ENCODE measurements around the gene DCAF15.

DCAF15 gene

DNA sequence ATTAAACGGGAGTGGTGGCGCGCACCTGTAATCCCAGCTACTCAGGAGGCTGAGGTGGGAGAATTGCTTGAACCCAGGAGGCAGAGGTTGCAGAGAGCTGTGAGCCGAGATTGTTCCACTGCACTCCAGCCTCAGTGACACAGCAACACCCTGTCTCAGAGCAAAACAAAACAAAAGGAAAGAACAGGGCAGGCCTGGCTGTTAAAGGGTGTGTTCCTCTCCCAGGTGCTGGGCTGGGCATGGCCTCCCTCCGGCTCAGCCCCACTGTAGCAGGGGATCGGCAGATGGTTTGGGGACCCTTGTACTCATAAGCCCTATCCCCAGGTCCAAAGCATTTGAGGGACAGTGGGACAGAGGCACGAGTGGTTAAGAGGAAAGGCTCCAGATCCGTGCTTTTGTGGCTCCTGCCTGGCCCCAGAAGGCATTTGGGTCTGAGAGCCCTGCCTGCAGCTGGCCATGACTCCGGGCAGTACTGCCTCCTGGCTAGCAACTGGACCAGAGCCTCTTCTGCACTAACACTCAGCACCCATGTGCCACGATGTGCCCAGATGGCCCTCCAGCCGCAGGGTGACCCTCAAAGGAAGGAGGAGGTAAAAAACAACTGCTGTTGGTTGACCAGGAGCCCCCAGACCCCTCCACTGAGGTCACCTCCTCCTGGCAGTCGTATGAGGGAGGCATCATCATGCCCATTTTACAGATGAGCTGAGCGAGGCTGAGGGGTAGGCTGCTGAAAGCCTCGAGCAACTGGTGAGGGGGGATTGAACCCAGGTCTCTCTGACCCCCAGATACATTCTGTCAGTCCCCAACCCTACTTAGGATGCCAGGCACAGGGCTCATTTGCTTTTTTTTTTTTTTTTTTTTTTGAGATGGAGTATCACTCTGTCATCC lies 43.8 kb downstream of the DCAF15 start:
- DNase-seq = no peak

DNA sequence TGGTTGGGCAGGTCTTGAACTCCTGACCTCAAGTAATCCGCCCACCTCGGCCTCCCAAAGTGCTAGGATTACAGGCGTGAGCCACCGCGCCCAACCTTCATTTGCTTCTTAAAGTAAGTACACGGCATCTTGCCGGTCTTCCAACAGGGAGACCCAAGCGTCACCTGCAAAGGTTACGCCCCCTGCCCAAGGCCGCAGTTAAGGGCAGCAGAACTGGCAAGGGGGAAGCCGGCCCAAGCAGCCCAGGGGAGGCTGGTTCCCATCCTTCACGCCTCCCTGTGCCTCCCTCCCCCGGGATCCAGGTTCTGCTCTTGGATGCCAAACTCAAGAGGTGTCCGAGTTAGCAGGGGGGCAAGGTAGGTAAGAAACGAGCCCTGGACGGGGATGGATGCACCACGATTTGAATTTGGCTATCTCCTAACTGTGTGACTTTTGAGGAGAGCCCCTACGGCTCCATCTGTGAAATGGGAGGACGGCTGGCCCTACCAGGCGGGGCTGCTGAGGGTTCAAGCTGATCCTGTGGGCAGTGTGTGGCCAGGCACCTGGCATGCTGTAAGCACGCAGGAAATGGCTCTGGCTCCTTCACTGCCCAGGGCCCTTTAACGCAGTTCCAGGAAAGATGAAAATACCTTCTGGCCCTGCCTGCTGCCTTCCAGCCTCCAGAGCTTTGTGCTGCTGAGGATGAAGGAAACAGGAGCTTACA lies 44.8 kb downstream of the DCAF15 start:
- DNase-seq = no peak

DNA sequence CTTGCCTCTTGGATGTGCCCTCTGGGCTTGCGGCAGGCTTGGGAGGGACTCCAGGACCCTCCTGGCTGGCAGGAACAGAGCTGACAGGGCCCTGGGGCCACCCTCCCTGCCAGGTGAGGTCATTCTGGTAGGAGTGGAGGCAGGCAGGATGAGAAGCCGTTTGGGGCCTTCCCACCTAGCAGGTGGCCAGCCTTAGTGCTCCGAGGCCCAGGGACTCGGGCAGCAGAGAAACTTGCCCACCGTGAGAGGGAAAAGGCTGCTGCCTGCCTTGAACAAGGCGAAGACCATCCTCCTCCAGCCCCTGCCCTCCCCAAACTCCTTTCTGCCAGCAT lies 45.3 kb downstream of the DCAF15 start:
- no peak for DNase-seq

DNA sequence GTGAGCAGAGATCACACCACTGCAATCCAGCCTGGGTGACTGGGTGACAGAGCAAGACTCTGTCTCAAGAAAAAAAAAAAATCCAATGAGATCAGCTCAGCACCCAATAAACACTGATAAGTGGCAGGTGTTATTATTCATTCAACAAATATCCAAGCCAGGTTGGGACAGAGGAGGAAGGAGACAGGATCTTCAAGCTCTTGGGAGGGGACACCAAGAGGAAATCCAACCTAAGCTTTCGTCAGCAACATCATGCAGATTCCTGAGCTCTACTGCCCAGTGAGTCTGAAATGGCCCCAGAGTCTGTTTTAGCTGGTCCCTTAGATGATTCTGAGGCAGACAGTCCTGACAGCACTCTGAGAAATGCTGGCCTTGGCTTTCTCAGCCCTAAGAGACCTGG lies 46.1 kb downstream of the DCAF15 start:
- DNase-seq = no peak

DNA sequence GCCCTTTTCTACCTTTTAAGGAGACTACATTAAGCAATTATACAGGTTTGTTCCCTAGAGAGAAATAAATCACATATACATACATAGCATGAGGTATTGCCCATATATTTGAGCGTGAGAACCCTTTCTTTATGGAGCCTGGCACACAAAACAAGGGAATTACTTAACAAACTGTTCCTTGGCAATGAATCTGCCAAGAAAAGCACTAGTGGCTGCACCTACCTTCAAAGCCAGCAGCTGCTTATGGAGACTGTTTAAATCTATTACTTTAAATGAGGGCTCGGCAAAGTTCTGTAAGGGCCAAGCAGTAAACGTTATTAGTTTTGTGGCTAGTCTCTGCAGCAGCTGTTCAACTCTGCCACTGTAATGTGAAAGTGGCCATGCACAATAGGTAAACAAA lies 46.8 kb downstream of the DCAF15 start:
- DNase-seq = no peak

DNA sequence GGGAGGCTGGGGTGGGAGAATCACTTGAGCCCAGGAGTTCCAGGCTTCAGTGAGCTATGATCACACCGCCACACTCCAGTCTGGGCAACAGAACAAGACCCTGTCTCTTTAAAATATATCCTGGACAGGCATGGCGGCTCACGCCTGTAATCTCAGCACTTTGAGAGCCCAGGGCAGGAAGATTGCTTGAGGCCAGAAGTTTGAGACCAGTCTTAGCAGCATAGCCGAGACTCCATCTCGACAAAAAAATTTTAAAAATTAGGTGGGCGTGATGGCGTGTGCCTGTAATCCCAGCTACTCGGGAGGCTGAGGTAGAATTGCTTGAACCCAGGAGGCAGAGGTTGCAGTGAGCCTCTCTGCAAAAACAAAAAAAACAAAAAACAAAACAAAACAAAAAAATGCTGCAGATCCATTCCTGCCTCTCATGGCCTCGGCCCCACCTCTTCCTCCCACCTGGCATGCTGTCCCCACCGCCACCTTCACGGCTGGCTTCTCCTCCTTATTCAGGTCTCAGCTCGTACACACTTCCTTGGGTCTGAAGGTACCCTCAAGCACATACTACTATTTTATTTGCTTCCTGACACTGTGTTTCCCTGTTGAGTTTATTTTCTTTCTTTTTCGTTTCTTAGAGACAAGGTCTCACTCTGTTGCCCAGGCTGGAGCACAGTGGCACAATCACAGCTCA lies 48.5 kb downstream of the DCAF15 start:
- no peak for DNase-seq

DNA sequence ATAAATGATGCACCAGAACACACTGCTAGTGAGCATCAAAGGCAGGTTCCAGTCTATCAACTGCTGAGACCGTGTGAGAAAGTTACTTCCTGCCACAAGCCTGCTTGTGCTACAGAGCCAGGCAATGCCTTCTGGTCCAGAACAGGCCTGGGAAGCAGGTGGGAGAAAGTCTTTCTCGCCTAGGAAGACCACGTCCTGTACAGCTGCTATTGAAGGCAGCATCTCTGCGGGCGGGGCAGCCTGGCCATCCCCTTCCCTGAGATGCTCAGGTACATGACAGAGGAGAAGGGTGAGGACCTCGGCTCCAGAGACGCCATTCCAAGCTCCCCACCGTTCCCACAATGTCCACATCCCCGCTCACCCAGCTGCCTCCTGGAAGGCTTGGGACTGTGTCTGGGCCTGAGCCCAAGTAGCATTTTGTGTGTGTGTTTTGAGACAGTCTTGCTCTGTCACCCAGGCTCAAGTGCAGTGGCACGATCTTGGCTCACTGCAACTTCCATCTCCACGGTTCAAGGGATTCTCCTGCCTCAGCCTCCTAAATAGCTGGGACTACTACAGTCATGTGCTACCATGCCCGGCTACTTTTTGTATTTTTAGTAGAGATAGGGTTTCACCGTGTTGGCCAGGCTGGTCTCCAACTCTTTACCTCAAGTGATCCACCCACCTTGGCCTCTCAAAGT lies 50.4 kb downstream of the DCAF15 start:
- DNase-seq = no peak

DNA sequence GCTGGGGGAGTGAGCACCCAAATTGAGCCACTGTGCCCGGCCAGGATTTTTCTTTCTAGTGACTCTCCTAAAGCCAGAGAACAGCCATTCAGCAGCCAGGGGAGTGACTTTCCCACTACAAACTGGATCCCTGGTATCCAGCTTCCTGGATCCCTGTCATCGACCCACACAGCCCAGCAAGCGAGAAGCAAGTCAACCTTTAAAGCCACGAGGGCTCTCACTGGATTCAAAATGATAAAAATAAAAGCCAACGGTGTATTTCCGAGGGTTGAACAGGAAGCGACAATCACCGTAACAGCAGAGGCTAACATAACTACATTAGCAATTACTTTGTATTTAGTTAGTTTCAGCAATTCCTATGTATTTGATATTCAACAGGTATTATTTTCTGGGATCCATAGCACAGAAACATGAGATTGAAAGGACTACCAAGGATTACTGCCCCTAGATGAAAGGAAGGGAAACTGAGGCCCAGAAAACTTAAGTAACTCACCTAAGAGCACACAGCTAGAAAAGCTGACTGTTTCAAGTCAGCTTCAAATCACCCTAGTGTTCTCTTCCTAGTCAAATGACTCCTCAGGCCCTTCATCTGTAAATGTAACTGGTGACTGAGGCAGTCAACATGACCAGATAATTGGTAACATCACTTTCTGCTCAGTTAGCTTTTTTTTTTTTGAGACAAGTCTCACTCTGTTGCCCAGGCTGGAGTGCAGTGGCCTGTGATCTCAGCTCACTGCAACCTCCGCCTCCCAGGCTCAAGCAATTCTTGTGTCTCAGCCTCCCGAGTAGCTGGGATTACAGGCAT lies 51.1 kb downstream of the DCAF15 start:
- DNase-seq = no peak

DNA sequence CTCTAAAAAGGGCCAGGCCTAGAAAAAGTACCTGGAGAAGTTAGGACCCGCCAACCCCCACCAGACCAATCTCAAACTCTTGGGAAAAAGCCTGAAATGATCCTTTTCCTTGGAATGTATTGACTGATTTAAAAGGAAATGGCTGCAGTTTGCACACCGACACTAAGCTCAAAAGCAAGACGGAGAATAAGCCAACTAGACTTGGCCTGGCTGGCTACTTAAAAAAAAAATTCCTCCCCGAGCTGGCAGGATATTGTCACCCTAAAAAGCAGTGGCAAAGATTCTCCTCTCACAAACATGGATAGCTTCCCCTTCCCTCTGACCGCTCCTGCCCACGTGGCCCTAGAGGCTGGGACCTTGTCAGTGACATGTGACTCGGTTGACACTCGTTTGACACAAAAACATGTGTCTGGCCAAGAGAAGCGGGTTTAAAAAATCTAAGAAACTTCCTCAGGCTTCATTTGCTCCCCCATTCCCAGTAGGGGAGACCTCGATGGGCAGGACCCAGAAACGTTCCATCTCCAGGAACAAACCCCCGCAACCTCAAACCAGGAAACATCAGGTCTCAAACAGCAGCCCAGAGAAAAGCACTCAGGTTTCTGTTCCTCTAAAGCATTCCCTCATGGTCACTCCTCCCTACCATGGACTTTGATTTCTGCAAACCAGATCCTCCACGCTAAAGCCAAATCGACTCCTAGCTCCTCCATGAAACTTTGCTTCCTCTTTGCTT lies 52.5 kb downstream of the DCAF15 start:
- DNase-seq = no peak

DNA sequence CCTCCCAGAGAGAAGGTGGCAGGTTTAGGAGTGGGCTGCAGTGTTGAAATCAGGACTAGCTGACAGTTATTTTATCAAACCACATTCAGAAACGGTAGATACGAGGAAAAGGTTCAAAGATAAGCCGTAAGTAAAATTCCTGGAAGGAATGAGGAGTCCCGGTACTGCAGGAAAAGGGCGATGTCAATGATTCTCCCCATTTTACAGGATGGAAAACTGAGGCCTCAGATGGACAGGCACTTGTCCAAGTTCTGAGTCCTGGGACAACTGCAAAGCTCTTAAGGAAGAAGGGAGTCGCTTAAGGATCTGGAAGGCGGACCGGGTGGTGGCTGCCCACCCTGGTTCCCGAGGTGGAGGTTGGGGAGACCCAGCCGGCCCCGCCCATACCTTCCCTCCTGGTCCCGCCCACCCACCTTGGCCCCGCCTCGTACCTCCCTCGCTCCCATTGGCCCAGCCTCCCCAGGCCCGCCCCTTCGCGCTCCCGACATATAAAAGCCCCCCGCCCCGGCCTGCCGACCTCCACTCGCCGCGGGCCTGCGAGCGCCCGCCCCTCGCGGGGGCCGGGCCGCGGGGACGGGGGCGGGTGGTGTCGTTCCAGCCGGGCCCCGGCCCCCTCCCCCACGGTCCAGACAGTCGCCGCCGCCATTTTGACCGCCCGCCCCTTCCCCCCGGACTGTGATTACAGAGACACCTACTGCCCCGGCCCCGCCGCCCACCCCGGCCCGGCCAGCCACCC lies 53.2 kb downstream of the DCAF15 start:
- DNase-seq = peak; percentile 88

DNA sequence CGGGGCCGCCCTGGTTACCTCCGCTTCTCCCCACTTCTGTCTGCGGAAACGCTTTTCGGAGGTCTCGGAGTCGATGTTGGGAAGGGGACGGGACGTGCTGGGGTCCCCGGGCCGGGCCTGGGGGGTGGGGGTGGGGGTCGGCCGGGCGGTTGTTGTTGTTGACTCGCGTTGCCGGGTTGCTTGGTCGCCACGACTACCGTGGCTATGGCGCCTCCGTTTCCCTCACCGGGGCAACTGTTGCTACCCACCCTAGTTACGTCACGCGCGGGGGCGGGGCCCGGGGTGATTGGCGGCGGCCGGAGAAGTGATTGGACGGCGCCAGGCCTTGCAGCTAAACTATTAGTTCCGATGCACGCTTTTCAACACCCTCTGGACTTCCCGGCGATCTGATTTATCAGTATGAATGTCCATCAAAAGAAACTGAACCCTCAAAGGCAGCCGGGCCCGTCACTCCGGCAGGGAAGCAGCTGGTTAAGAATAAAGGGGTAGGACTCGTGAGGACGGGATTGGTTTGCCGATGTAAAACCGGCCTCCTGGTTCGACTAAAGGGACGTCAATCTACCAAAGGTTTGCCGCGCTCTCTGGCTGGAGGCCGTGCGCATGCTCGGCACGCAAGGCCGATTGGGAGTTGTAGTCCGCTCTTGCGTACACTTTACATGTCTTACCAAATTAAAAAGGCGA lies 53.9 kb downstream of the DCAF15 start, which contains the start of gene RFX1:
TSS of gene RFX1 (minus strand) at position 236 of the 681 bp plus-strand sequence. CDS start 12,477 bp downstream, outside the sequence.
- DNase-seq = peak; percentile 100

DNA sequence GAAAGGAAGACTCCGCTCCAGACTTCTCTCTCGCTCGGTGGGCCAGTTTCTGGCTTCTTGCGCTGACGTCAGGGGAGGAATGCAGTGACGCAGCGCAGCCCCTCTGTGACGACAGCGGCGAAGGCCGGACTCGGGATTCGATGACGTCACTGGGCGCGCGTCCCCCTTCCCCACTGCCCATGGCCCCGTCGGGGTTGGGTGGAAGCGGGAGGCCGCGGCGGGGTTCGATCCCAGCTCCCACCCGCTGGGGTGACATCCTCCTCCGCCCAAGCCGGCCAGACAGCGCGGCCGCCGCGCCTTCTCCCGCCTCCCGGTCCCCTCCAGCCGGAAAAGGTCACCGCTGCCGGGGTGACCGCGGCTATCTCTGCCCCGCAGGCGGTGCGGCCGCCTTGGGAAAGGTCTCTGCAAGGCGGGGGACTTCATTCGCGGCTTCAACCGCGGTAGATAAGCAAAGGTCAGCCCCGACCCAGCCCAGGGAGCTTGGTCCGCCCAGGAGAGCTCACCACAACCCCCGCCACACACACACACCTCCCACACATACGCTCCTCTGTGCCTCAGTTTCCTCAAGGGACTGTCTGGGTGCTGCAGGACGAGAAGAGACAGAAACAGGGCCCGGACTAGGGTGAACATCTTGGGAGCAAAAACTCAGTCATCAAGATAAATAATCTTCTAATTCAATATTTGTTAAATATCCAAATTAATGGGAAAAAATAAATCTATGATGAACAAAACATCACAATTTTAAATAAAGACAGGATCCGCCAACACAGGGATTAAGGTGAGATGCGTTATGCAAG lies 54.7 kb downstream of the DCAF15 start:
- no peak for DNase-seq
